ENCODE data around the gene BPGM.

DNA sequence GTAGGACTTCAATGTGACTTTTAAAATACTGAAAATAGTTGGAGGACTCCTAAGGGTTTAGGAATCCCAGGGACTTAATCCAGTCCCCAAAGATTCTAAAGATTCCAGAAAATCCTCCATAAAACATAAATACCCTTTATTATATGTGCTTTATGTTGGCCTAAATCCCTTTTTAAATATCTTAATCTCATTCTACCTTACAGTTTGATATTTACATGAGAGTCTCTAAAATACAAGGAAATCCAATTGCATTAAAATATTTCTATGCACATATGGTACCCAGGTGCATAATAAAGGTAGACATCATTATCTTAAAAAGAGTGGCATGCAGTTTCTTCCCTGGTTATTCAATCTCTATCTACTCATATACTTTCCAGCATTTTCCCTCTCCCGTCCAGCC is 51.8 kb downstream of the BPGM start:
- TF ChIP-seq CTCF (IDR thresholded peaks at IDR 0.05): no peak
- TF ChIP-seq EZH2 (IDR thresholded peaks at IDR 0.05): no peak
